Heart left ventricle (tissue), 16 donors: ENCODE measurements around the gene OXGR1. TPM values are rescaled to one million over a fixed set of nuclear protein-coding genes. Genes with fewer than 3 reads are reported as not detected.

Source experiments
- ATAC-seq, 4 donors: fragments of 200-7000 bp; cut with Tn5 transposase; one replicate each; pipeline ENCODE4 v1.9.1; 2020 to 2022; ENCODE audit warnings: moderate library complexity in 4 of 4, mild to moderate bottlenecking in 3 of 4, moderate number of reproducible peaks in 1 of 4
- DNase-seq, 5 donors: peaks; one replicate each; pipeline ENCODE4 v3.0.0-alpha.2; 2020
- H3K27ac ChIP-seq, 12 donors: fragments of 200-600 bp; sonication (generic) in 4 of 12; one replicate each; pipeline versions ENCODE4 v1.5.0 to v1.8.0; 2016 to 2022; ENCODE audit warnings: mild to moderate bottlenecking in 2 of 12
- H3K27me3 ChIP-seq, 9 donors: fragments of 200-600 bp; sonication (generic) in 2 of 9; one replicate each; pipeline versions ENCODE4 v1.5.1 to v1.8.0; 2016 to 2022; ENCODE audit warnings: mild to moderate bottlenecking in 3 of 9
- H3K36me3 ChIP-seq, 9 donors: fragments of 200-600 bp; sonication (generic) in 2 of 9; one replicate each; pipeline versions ENCODE4 v1.5.0 to v1.8.0; 2018 to 2022; ENCODE audit warnings: mild to moderate bottlenecking in 2 of 9
- H3K4me1 ChIP-seq, 12 donors: fragments of 200-600 bp; sonication (generic) in 4 of 12; one replicate each; pipeline versions ENCODE4 v1.5.0 to v1.8.0; 2016 to 2022; ENCODE audit warnings: mild to moderate bottlenecking in 3 of 12
- H3K4me3 ChIP-seq, 12 donors: fragments of 200-600 bp; sonication (generic) in 4 of 12; one replicate each; pipeline versions ENCODE4 v1.5.0 to v1.8.0; 2017 to 2022; ENCODE audit warnings: mild to moderate bottlenecking in 9 of 12, moderate library complexity in 4 of 12
- H3K9me3 ChIP-seq, 12 donors: fragments of 200-600 bp; sonication (generic) in 4 of 12; one replicate each; pipeline versions ENCODE4 v1.5.0 to v1.8.0; 2016 to 2022; ENCODE audit warnings: mild to moderate bottlenecking in 1 of 12
- POLR2A ChIP-seq, 2 donors: fragments of 450-650 bp; IDR thresholded peaks; one replicate each; pipeline ENCODE4 v1.6.1; 2017; ENCODE audit warnings: antibody characterized with exemption in 2 of 2, mild to moderate bottlenecking in 2 of 2, moderate library complexity in 2 of 2
- WGBS, 4 donors: extraction: QIAGEN DNeasy Blood & Tissue Kit in 2 of 4; methylation state at CpG; one replicate each; pipeline versions ENCODE4 v1.1.5 to v1.1.7; 2013 to 2018; 5-methylcytosine and 5-hydroxymethylcytosine counted together
- intact Hi-C, 10 donors: fragments of 100-400 bp; cut with DNase I; formaldehyde crosslinking; loops; one replicate each; pipeline versions ENCODE4 v1.11.1 to v1.14.2; 2022
- polyA plus RNA-seq, 2 donors: library from polyadenylated mRNA; stranded (reverse); fragments of 200-250 nt; gene quantifications; one replicate each; pipeline ENCODE4 v1.2.3, GENCODE V29; 2013
- total RNA-seq, 9 donors: library from RNA; depleted of rRNA in 2 of 9; stranded (reverse); fragments of >200 nt in 2 of 9; fragmentation: NEBNext Ultra II Directional in 3 of 9; extraction: Animal tissue kit (Norgen Biotek cat#: 25700) in 3 of 9; gene quantifications; one replicate each; pipeline versions ENCODE4 v1.1.0 to v1.2.4, GENCODE V29; 2016 to 2023
- TF ChIP-seq, protein P1 (sequence below), 12 donors: fragments of 200-600 bp; sonication (generic) in 4 of 12; IDR thresholded peaks; one replicate each; pipeline versions ENCODE4 v1.5.0 to v1.8.0; 2018 to 2022; ENCODE audit warnings: antibody characterized with exemption in 12 of 12, mild to moderate bottlenecking in 5 of 12
- donor health status: ischemic (EF 13 %, LVEDD 7.1; RV severe dilation, severe dysfunction).
- donor health status: healthy with polysubstance abuse.
- donor health status: DM: no; HTN: yes; CAD: no.
- donor health status: DM: no; HTN: no; CAD: no.
- donor health status: ischemic (EF 25% LVEDD 6.9; RV normal size, moderate dysfunction).
- donor health status: ischemic (EF 25% LVEDD 5.7; RV mildly dilated, moderate dysfunction).
- donor health status: healthy.
- donor health status: DM: yes; HTN: yes; CAD: no.
- donor health status: ischemic (EF 35%, LVEDD 5.7; RV mildly dilated, moderate dysfunction).
- donor health status: nonischemic (EF 11% LVEDD 7.7; RV severe dilation, severe dysfunction).
- donor health status: DM: yes; HTN: yes; CAD: no.
- donor health status: PGD.
- donor health status: ischemic (EF 29% LVEDD 5.4; RV normal size, mild dysfunction).
- donor health status: nonischemic (EF 23%, LVEDD 6.1; RV moderate dilation, normal function).

Gene OXGR1
- total and polyA plus RNA-seq, 11 donors = 0.04 to 0.99 (median 0.16) TPM; not detected in 8

GRCh38 chr13:96996886-96997285 is 2.6 kb upstream of the OXGR1 start:
- peaks cover 0 to 53% (median 30%) of the 10 kb centered on the region in 9 donors for H3K27me3 ChIP-seq
- no peak for ATAC-seq
- TF ChIP-seq POLR2A (IDR thresholded peaks at IDR 0.05) = no peak
- TF ChIP-seq, protein P1, sequence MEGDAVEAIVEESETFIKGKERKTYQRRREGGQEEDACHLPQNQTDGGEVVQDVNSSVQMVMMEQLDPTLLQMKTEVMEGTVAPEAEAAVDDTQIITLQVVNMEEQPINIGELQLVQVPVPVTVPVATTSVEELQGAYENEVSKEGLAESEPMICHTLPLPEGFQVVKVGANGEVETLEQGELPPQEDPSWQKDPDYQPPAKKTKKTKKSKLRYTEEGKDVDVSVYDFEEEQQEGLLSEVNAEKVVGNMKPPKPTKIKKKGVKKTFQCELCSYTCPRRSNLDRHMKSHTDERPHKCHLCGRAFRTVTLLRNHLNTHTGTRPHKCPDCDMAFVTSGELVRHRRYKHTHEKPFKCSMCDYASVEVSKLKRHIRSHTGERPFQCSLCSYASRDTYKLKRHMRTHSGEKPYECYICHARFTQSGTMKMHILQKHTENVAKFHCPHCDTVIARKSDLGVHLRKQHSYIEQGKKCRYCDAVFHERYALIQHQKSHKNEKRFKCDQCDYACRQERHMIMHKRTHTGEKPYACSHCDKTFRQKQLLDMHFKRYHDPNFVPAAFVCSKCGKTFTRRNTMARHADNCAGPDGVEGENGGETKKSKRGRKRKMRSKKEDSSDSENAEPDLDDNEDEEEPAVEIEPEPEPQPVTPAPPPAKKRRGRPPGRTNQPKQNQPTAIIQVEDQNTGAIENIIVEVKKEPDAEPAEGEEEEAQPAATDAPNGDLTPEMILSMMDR (IDR thresholded peaks at IDR 0.05) = no peak
- H3K36me3 ChIP-seq = no peaks in the 10 kb centered on the region
- no peaks in the 10 kb centered on the region for H3K9me3 ChIP-seq
- no peak for DNase-seq
- no peak overlapping the region for H3K27ac ChIP-seq
- no peak overlapping the region for H3K4me3 ChIP-seq
- peaks cover 0 to 33% (median 5%) of the 10 kb centered on the region in 12 donors for H3K4me1 ChIP-seq
- intact Hi-C loops = no loop called here
- WGBS, 4 donors = 68 to 74% (median 70%) methylated on average over 5 of the region's 5 CpGs

- DNase-seq (no peak), ATAC-seq (no peak)
- intact Hi-C loops = no loop called here
- H3K9me3 ChIP-seq = no peaks in the 10 kb centered on the region
- H3K4me3 ChIP-seq = no peak overlapping the region
- 76 to 86% (median 83%) methylated on average over 4 of the region's 4 CpGs for WGBS, 4 donors
- H3K27ac ChIP-seq = no peak overlapping the region
- peaks cover 0 to 29% (median 5%) of the 10 kb centered on the region in 12 donors for H3K4me1 ChIP-seq
- peaks cover 0 to 57% (median 31%) of the 10 kb centered on the region in 9 donors for H3K27me3 ChIP-seq
- no peaks in the 10 kb centered on the region for H3K36me3 ChIP-seq
- TF ChIP-seq, protein P1 (IDR thresholded peaks at IDR 0.05) = no peak
- TF ChIP-seq POLR2A (IDR thresholded peaks at IDR 0.05) = no peak
Observed at GRCh38 chr13:96996107-96996506, 1.8 kb upstream of the OXGR1 start.

GRCh38 chr13:96994858-96995243 is 575 bp upstream of the OXGR1 start:
- ATAC-seq (no peak), DNase-seq (no peak)
- no peak overlapping the region for H3K27ac ChIP-seq
- peaks cover 0 to 57% (median 31%) of the 10 kb centered on the region in 9 donors for H3K27me3 ChIP-seq
- intact Hi-C loops = no loop called here
- H3K4me3 ChIP-seq = peak overlapping the region in 4 of 12 donors; percentile 43 to 54 (median 48)
- no peaks in the 10 kb centered on the region for H3K36me3 ChIP-seq
- 55 to 61% (median 56%) methylated on average over 10 of the region's 10 CpGs for WGBS, 4 donors
- no peak for TF ChIP-seq POLR2A (IDR thresholded peaks at IDR 0.05)
- TF ChIP-seq, protein P1 (IDR thresholded peaks at IDR 0.05) = no peak
- peaks cover 0 to 20% (median 5%) of the 10 kb centered on the region in 12 donors for H3K4me1 ChIP-seq
- no peaks in the 10 kb centered on the region for H3K9me3 ChIP-seq

GRCh38 chr13:96993634-96994016 is 651 bp downstream of the OXGR1 start:
- Histone ChIP-seq H3K36me3 (no peaks in the 10 kb centered on the region), H3K9me3 (no peaks in the 10 kb centered on the region), H3K27me3 (peaks cover 0 to 54% (median 31%) of the 10 kb centered on the region in 9 donors), H3K27ac (no peak overlapping the region), H3K4me3 (peak overlapping the region in 11 of 12 donors; percentile 29 to 59 (median 50)), H3K4me1 (peaks cover 0 to 15% (median 5%) of the 10 kb centered on the region in 12 donors)
- ATAC-seq (peak in 1 of 4 donors; percentile 20), DNase-seq (no peak)
- TF ChIP-seq, protein P1 (IDR thresholded peaks at IDR 0.05) = no peak
- TF ChIP-seq POLR2A (IDR thresholded peaks at IDR 0.05) = no peak
- intact Hi-C loops = no loop called here
- WGBS, 4 donors = 33 to 50% (median 40%) methylated on average over 8 of the region's 8 CpGs
